ENCODE data around the gene USP49.

- TF ChIP-seq, protein P1, sequence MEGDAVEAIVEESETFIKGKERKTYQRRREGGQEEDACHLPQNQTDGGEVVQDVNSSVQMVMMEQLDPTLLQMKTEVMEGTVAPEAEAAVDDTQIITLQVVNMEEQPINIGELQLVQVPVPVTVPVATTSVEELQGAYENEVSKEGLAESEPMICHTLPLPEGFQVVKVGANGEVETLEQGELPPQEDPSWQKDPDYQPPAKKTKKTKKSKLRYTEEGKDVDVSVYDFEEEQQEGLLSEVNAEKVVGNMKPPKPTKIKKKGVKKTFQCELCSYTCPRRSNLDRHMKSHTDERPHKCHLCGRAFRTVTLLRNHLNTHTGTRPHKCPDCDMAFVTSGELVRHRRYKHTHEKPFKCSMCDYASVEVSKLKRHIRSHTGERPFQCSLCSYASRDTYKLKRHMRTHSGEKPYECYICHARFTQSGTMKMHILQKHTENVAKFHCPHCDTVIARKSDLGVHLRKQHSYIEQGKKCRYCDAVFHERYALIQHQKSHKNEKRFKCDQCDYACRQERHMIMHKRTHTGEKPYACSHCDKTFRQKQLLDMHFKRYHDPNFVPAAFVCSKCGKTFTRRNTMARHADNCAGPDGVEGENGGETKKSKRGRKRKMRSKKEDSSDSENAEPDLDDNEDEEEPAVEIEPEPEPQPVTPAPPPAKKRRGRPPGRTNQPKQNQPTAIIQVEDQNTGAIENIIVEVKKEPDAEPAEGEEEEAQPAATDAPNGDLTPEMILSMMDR (conservative IDR thresholded peaks at IDR 0.05; ENCODE audit: low read depth, low read length) = no peak
- TF ChIP-seq EZH2 (IDR thresholded peaks at IDR 0.05; ENCODE audit: borderline replicate concordance, low read depth, low read length, poor library complexity, severe bottlenecking) = no peak
These were observed 135.9 kb downstream of the USP49 start for GRCh38 chr6:41759106-41759904.

All from A673 (cell line).